ENCODE measurements around the gene MGAT4A. TPM values are rescaled to one million over a fixed set of nuclear protein-coding genes. Genes with fewer than 3 reads are reported as not detected.

MGAT4A gene
- total and polyA plus RNA-seq, 9 of the 15 experiments (the other 6 are each of a cell fraction or from before 2014, with no cell fraction given), result 0.03 to 0.53 (median 0.18) TPM; not detected in 2

DNA sequence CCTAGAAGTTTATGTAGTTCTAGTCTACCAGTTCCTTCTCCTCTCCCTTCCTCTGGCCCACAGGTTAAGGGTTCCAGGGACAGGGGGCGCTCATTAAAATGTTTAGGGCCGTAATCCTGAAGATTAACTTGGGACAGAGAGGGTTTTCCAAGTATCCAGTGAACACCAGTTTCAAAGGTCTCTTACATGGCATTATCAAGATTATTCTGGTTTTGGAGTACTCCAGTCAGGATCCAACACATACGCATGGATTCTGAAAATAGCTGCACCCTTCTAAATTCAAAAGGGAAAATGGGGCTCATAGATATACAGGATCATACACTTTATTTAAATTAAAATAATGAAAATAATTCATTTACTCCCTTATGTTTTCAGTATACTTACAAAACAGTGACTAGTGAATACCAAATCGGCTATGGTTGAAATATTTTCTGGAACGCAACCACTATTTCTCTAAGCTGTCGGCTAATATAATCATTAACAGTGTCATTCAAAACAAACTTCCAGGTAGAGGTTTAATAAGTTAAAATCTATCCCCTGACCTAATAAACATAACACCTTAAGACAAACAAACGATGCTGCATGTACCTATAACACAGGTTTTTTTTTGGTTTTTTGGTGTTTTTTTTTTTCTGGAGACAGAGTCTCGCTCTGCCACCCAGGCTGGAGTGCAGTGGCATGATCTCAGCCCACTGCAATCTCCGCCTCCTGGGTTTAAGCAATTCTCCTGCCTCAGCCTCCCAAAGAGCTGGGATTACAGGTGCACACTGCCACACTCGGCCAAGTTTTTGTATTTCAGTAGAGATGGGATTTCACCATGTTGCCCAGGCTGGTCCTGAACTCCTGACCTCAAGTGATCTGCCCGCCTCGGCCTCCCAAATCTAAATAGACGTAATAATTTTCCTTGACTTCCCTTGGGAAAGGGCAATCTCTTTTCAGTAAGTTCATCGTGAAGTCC lies 44.7 kb downstream of the MGAT4A start (continued):
- TF ChIP-seq, protein P1, sequence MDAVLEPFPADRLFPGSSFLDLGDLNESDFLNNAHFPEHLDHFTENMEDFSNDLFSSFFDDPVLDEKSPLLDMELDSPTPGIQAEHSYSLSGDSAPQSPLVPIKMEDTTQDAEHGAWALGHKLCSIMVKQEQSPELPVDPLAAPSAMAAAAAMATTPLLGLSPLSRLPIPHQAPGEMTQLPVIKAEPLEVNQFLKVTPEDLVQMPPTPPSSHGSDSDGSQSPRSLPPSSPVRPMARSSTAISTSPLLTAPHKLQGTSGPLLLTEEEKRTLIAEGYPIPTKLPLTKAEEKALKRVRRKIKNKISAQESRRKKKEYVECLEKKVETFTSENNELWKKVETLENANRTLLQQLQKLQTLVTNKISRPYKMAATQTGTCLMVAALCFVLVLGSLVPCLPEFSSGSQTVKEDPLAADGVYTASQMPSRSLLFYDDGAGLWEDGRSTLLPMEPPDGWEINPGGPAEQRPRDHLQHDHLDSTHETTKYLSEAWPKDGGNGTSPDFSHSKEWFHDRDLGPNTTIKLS (IDR thresholded peaks at IDR 0.05; ENCODE audit: borderline replicate concordance, low read depth), result no peak
- TF ChIP-seq, protein P2, sequence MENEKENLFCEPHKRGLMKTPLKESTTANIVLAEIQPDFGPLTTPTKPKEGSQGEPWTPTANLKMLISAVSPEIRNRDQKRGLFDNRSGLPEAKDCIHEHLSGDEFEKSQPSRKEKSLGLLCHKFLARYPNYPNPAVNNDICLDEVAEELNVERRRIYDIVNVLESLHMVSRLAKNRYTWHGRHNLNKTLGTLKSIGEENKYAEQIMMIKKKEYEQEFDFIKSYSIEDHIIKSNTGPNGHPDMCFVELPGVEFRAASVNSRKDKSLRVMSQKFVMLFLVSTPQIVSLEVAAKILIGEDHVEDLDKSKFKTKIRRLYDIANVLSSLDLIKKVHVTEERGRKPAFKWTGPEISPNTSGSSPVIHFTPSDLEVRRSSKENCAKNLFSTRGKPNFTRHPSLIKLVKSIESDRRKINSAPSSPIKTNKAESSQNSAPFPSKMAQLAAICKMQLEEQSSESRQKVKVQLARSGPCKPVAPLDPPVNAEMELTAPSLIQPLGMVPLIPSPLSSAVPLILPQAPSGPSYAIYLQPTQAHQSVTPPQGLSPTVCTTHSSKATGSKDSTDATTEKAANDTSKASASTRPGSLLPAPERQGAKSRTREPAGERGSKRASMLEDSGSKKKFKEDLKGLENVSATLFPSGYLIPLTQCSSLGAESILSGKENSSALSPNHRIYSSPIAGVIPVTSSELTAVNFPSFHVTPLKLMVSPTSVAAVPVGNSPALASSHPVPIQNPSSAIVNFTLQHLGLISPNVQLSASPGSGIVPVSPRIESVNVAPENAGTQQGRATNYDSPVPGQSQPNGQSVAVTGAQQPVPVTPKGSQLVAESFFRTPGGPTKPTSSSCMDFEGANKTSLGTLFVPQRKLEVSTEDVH (IDR thresholded peaks at IDR 0.05; ENCODE audit: low read depth, partially characterized antibody), result no peak
- TF ChIP-seq KDM2B (CRISPR knock-in tag; IDR thresholded peaks at IDR 0.05) (no peak), TBL1XR1 (IDR thresholded peaks at IDR 0.05; ENCODE audit: low read length in 2 of 2) (no peak), PPARD (CRISPR knock-in tag; IDR thresholded peaks at IDR 0.05) (no peak)
- TF ChIP-seq, protein P3, sequence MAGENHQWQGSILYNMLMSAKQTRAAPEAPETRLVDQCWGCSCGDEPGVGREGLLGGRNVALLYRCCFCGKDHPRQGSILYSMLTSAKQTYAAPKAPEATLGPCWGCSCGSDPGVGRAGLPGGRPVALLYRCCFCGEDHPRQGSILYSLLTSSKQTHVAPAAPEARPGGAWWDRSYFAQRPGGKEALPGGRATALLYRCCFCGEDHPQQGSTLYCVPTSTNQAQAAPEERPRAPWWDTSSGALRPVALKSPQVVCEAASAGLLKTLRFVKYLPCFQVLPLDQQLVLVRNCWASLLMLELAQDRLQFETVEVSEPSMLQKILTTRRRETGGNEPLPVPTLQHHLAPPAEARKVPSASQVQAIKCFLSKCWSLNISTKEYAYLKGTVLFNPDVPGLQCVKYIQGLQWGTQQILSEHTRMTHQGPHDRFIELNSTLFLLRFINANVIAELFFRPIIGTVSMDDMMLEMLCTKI (IDR thresholded peaks at IDR 0.05; ENCODE audit: partially characterized antibody), result no peak

Measured in K562 (cell line).